Measurements from ENCODE around the gene PNKD.

PNKD gene

DNA sequence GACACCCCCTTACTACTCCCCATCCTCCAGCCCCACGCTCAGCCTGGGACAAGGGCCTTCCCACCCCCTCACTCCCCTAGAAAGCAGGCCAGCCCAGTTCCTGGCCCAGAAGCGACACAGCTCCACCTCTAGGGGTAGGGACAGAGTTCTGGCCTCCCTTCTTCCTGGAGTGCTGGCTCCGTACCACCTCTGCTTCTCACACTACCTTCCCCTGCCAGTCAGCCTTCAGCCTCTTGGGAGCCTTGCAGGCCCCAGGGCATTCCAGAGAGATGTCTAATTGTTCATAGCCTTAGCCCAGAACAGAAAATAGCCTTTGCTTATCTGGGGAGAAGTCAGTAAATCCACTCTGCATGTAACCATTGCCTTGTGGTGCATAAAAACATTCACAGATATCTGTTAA is 73.3 kb downstream of the PNKD start:
- H2BK5ac ChIP-seq (ENCODE audit: low read length) = no peak overlapping the region
- H3K9me3 ChIP-seq (replicated peaks in 1 of 2; ENCODE audit: control insufficient read depth in 2 of 2, insufficient read depth in 1 of 2, low read depth in 1 of 2, low read length in 2 of 2) = no peaks in the 10 kb centered on the region
- H2AK5ac ChIP-seq (ENCODE audit: low read depth, low read length) = no peak overlapping the region
- H4K8ac ChIP-seq (ENCODE audit: low read depth, low read length) = no peak overlapping the region
- no peak overlapping the region for H3K14ac ChIP-seq (ENCODE audit: low read length)
- peaks cover 0 to 2% of the 10 kb centered on the region in 2 donors for H3K36me3 ChIP-seq (replicated peaks in 1 of 2; ENCODE audit: control insufficient read depth in 2 of 2, insufficient read depth in 2 of 2, low read length in 2 of 2)
- H2BK12ac ChIP-seq (ENCODE audit: low read length) = no peak overlapping the region
- H3K18ac ChIP-seq (ENCODE audit: low read length) = no peak overlapping the region
- H2AFZ ChIP-seq (ENCODE audit: low read length) = no peak overlapping the region
- no peak overlapping the region for H3K9ac ChIP-seq (ENCODE audit: low read depth, low read length, poor library complexity)
- H3K4me2 ChIP-seq (ENCODE audit: insufficient read depth, low read length, poor library complexity, severe bottlenecking) = no peak overlapping the region
- peaks cover 0 to 20% (median 0%) of the 10 kb centered on the region in 3 experiments for H3K27me3 ChIP-seq (ENCODE audit: control insufficient read depth in 3 of 3, insufficient read depth in 3 of 3, low read depth in 1 of 3, low read length in 3 of 3)
- H2BK120ac ChIP-seq (ENCODE audit: low read depth, low read length) = no peak overlapping the region
- H3K23ac ChIP-seq (ENCODE audit: low read depth, low read length, poor library complexity) = no peak overlapping the region
- H3K4me3 ChIP-seq (ENCODE audit: low read length in 2 of 2) = no peak overlapping the region
- H3K4ac ChIP-seq (ENCODE audit: low read length) = no peak overlapping the region
- WGBS, 2 donors (ENCODE audit: extremely low coverage in 2 of 2, insufficient read length in 2 of 2, insufficient replicate concordance in 1 of 2) = no CpG with 5 or more reads among the region's 3 CpGs
- H3K27ac ChIP-seq (replicated peaks; ENCODE audit: low read length) = no peak overlapping the region
- no peak overlapping the region for H4K91ac ChIP-seq (ENCODE audit: low read depth, low read length, poor library complexity)
- peaks cover 2 to 4% of the 10 kb centered on the region in 2 donors for H3K4me1 ChIP-seq (ENCODE audit: control insufficient read depth in 2 of 2, insufficient read depth in 1 of 2, low read depth in 1 of 2, low read length in 2 of 2)
- no peak for DNase-seq (ENCODE audit: low spot score)
- no peak overlapping the region for H2BK15ac ChIP-seq (ENCODE audit: low read length)
- H3K79me1 ChIP-seq (ENCODE audit: low read depth, low read length) = no peaks in the 10 kb centered on the region

DNA sequence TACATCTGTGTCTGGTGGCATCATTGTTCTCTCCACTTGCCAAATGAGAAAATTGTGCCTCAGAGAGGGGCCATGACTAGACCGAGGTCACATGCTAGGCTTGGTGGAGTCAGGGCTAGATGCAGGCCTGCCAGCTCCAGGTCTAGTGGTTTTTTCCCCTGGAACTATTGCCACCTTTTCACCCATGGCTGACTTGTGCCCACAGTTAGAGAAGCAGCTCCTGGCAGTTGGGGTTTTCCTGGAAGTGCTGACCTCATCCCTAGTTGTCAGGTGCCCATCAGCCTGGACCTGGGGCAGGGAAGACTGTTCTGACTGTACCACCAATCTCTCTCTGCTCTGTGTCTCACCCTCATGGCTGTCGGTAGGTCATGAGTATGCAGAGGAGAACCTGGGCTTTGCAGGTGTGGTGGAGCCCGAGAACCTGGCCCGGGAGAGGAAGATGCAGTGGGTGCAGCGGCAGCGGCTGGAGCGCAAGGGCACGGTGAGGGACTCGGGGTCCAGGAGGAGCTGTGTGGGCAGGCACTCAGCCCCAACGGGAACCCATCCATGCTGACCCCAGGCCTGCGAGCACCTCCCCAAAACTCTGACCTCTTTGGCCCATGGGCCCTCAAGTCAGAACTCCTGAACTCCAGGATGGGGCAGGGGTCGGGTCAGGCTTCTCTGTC is 73.9 kb downstream of the PNKD start:
- Histone ChIP-seq H3K4ac (ENCODE audit: low read length) (no peak overlapping the region), H3K79me1 (ENCODE audit: low read depth, low read length) (no peaks in the 10 kb centered on the region), H3K23ac (ENCODE audit: low read depth, low read length, poor library complexity) (peak overlapping the region; percentile 44), H2BK5ac (ENCODE audit: low read length) (no peak overlapping the region), H3K18ac (ENCODE audit: low read length) (no peak overlapping the region), H3K4me1 (ENCODE audit: control insufficient read depth in 2 of 2, insufficient read depth in 1 of 2, low read depth in 1 of 2, low read length in 2 of 2) (peaks cover 2 to 4% of the 10 kb centered on the region in 2 donors), H3K9me3 (replicated peaks in 1 of 2; ENCODE audit: control insufficient read depth in 2 of 2, insufficient read depth in 1 of 2, low read depth in 1 of 2, low read length in 2 of 2) (no peaks in the 10 kb centered on the region), H3K4me3 (ENCODE audit: low read length in 2 of 2) (no peak overlapping the region), H2BK12ac (ENCODE audit: low read length) (no peak overlapping the region), H2AK5ac (ENCODE audit: low read depth, low read length) (no peak overlapping the region), H3K9ac (ENCODE audit: low read depth, low read length, poor library complexity) (no peak overlapping the region), H2BK120ac (ENCODE audit: low read depth, low read length) (no peak overlapping the region), H3K4me2 (ENCODE audit: insufficient read depth, low read length, poor library complexity, severe bottlenecking) (no peak overlapping the region), H4K91ac (ENCODE audit: low read depth, low read length, poor library complexity) (no peak overlapping the region), H3K27ac (replicated peaks; ENCODE audit: low read length) (no peak overlapping the region), H3K14ac (ENCODE audit: low read length) (no peak overlapping the region), H3K36me3 (replicated peaks in 1 of 2; ENCODE audit: control insufficient read depth in 2 of 2, insufficient read depth in 2 of 2, low read length in 2 of 2) (peaks cover 0 to 2% of the 10 kb centered on the region in 2 donors), H3K27me3 (ENCODE audit: control insufficient read depth in 3 of 3, insufficient read depth in 3 of 3, low read depth in 1 of 3, low read length in 3 of 3) (peaks cover 0 to 20% (median 0%) of the 10 kb centered on the region in 3 experiments), H2AFZ (ENCODE audit: low read length) (no peak overlapping the region), H2BK15ac (ENCODE audit: low read length) (no peak overlapping the region), H4K8ac (ENCODE audit: low read depth, low read length) (no peak overlapping the region)
- no CpG with 5 or more reads among the region's 12 CpGs for WGBS, 2 donors (ENCODE audit: extremely low coverage in 2 of 2, insufficient read length in 2 of 2, insufficient replicate concordance in 1 of 2)
- no peak for DNase-seq (ENCODE audit: low spot score)

DNA sequence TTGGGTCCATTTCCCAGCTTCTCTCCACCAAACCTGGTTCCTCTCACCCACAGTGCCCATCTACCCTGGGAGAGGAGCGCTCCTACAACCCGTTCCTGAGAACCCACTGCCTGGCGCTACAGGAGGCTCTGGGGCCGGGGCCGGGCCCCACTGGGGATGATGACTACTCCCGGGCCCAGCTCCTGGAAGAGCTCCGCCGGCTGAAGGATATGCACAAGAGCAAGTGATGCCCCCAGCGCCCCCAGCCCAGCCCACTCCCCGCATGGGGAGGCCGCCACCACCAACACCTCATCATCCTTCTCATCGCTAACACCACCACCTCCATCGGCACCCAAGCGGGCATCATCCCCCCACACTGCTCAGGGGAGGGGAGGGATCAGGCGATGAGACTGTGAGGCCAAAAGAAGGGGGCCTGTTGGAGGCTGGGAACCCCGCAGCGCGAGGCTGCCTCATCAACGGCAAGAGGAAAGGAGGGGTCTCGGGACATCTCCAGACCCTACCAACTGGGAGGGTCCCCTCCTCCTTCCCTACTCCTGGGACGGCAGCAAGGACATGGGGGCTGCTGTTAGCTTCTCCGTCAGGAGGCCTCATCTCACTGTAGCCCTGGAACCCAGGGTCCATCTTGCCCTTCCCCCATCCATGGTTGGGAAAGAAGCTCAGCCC is 74.6 kb downstream of the PNKD start:
- Histone ChIP-seq H2BK120ac (ENCODE audit: low read depth, low read length) (no peak overlapping the region), H3K18ac (ENCODE audit: low read length) (no peak overlapping the region), H3K9ac (ENCODE audit: low read depth, low read length, poor library complexity) (no peak overlapping the region), H3K4me2 (ENCODE audit: insufficient read depth, low read length, poor library complexity, severe bottlenecking) (no peak overlapping the region), H4K91ac (ENCODE audit: low read depth, low read length, poor library complexity) (no peak overlapping the region), H3K4me3 (ENCODE audit: low read length in 2 of 2) (no peak overlapping the region), H3K27me3 (ENCODE audit: control insufficient read depth in 3 of 3, insufficient read depth in 3 of 3, low read depth in 1 of 3, low read length in 3 of 3) (peaks cover 0 to 20% (median 0%) of the 10 kb centered on the region in 3 experiments), H2BK15ac (ENCODE audit: low read length) (no peak overlapping the region), H3K36me3 (replicated peaks in 1 of 2; ENCODE audit: control insufficient read depth in 2 of 2, insufficient read depth in 2 of 2, low read length in 2 of 2) (peaks cover 0 to 2% of the 10 kb centered on the region in 2 donors), H3K14ac (ENCODE audit: low read length) (no peak overlapping the region), H2BK12ac (ENCODE audit: low read length) (no peak overlapping the region), H3K27ac (replicated peaks; ENCODE audit: low read length) (no peak overlapping the region), H3K23ac (ENCODE audit: low read depth, low read length, poor library complexity) (no peak overlapping the region), H3K9me3 (replicated peaks in 1 of 2; ENCODE audit: control insufficient read depth in 2 of 2, insufficient read depth in 1 of 2, low read depth in 1 of 2, low read length in 2 of 2) (no peaks in the 10 kb centered on the region), H2BK5ac (ENCODE audit: low read length) (no peak overlapping the region), H4K8ac (ENCODE audit: low read depth, low read length) (no peak overlapping the region), H3K79me1 (ENCODE audit: low read depth, low read length) (no peaks in the 10 kb centered on the region), H2AK5ac (ENCODE audit: low read depth, low read length) (no peak overlapping the region), H3K4ac (ENCODE audit: low read length) (no peak overlapping the region), H3K4me1 (ENCODE audit: control insufficient read depth in 2 of 2, insufficient read depth in 1 of 2, low read depth in 1 of 2, low read length in 2 of 2) (peaks cover 2 to 4% of the 10 kb centered on the region in 2 donors), H2AFZ (ENCODE audit: low read length) (no peak overlapping the region)
- no peak for DNase-seq (ENCODE audit: low spot score)
- WGBS, 2 donors (ENCODE audit: extremely low coverage in 2 of 2, insufficient read length in 2 of 2, insufficient replicate concordance in 1 of 2) = no CpG with 5 or more reads among the region's 22 CpGs

DNA sequence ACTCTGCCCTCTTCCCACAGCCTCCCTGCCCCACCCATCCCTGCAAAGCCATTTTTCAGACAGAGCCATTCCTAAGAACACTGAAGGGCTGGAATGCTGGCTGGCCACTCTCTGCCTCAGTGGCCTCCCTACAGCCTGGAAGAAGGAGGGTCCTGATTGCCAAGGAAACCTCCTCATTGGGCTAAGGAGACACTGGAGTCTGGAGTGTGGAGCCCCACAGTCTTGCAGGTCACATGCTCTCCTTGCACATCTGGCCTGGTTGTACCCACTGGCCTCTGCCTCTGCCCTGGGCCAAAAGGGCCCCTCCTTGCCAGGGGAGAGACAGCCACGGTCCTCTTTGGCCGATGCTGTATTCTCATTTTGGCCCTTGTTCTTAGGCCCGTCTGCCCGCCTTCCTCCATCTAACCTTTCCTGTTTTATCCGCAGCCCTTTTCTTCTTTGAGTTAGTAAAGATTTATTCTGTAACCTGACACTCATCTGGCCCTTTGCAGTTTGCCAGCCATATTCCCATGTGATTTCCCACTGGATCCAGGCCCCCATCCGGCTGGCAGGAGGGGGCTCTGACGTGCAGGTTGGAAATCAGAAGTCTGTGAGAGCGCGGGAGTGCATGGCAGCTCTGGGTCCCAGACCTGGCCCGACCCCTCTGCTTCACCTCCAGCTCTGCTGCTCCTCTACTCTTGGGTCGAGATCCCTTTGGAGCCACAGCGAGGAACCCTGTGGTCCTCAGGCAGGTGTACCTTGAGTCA is 75.3 kb downstream of the PNKD start:
- H3K14ac ChIP-seq (ENCODE audit: low read length) = peak overlapping the region; percentile 5
- H2AK5ac ChIP-seq (ENCODE audit: low read depth, low read length) = no peak overlapping the region
- H3K9me3 ChIP-seq (replicated peaks in 1 of 2; ENCODE audit: control insufficient read depth in 2 of 2, insufficient read depth in 1 of 2, low read depth in 1 of 2, low read length in 2 of 2) = no peaks in the 10 kb centered on the region
- no peaks in the 10 kb centered on the region for H3K79me1 ChIP-seq (ENCODE audit: low read depth, low read length)
- no peak overlapping the region for H3K4me2 ChIP-seq (ENCODE audit: insufficient read depth, low read length, poor library complexity, severe bottlenecking)
- no peak overlapping the region for H3K23ac ChIP-seq (ENCODE audit: low read depth, low read length, poor library complexity)
- H4K8ac ChIP-seq (ENCODE audit: low read depth, low read length) = no peak overlapping the region
- H2BK5ac ChIP-seq (ENCODE audit: low read length) = no peak overlapping the region
- peaks cover 0 to 18% (median 0%) of the 10 kb centered on the region in 3 experiments for H3K27me3 ChIP-seq (ENCODE audit: control insufficient read depth in 3 of 3, insufficient read depth in 3 of 3, low read depth in 1 of 3, low read length in 3 of 3)
- no peak for DNase-seq (ENCODE audit: low spot score)
- no peak overlapping the region for H2BK120ac ChIP-seq (ENCODE audit: low read depth, low read length)
- H4K91ac ChIP-seq (ENCODE audit: low read depth, low read length, poor library complexity) = no peak overlapping the region
- H3K27ac ChIP-seq (replicated peaks; ENCODE audit: low read length) = no peak overlapping the region
- H2BK15ac ChIP-seq (ENCODE audit: low read length) = no peak overlapping the region
- H3K4me3 ChIP-seq (ENCODE audit: low read length in 2 of 2) = no peak overlapping the region
- H2AFZ ChIP-seq (ENCODE audit: low read length) = no peak overlapping the region
- H3K4ac ChIP-seq (ENCODE audit: low read length) = no peak overlapping the region
- peaks cover 0 to 2% of the 10 kb centered on the region in 2 donors for H3K36me3 ChIP-seq (replicated peaks in 1 of 2; ENCODE audit: control insufficient read depth in 2 of 2, insufficient read depth in 2 of 2, low read length in 2 of 2)
- WGBS, 2 donors (ENCODE audit: extremely low coverage in 2 of 2, insufficient read length in 2 of 2, insufficient replicate concordance in 1 of 2) = no CpG with 5 or more reads among the region's 12 CpGs
- H2BK12ac ChIP-seq (ENCODE audit: low read length) = no peak overlapping the region
- H3K9ac ChIP-seq (ENCODE audit: low read depth, low read length, poor library complexity) = no peak overlapping the region
- peak overlapping the region; percentile 87 for H3K18ac ChIP-seq (ENCODE audit: low read length)
- H3K4me1 ChIP-seq (ENCODE audit: control insufficient read depth in 2 of 2, insufficient read depth in 1 of 2, low read depth in 1 of 2, low read length in 2 of 2) = peaks cover 2 to 4% of the 10 kb centered on the region in 2 donors

All from neuronal stem cell (in vitro differentiated cells).